ENCODE measurements around the gene MEF2C. TPM values are rescaled to one million over a fixed set of nuclear protein-coding genes. Genes with fewer than 3 reads are reported as not detected.
A peak's percentile ranks its signal among the peaks of the same experiment; 100 is the strongest.

MEF2C gene
- total and polyA plus RNA-seq, 3 experiments from 2014 or later = 0.31 to 0.85 TPM; not detected in 1

GRCh38 chr5:88679638-88680037, 203.3 kb downstream of the MEF2C start:
- Histone ChIP-seq H3K36me3 (ENCODE audit: insufficient read depth, low read length) (no peaks in the 10 kb centered on the region), H3K4me3 (ENCODE audit: low read length) (no peak overlapping the region), H3K27ac (ENCODE audit: low read depth, low read length) (no peak overlapping the region), H3K9me3 (ENCODE audit: low read length) (no peaks in the 10 kb centered on the region), H3K27me3 (ENCODE audit: insufficient read depth, low read length, poor library complexity, severe bottlenecking) (peaks cover 74% of the 10 kb centered on the region), H3K4me1 (ENCODE audit: insufficient read depth, low read length) (peaks cover 21% of the 10 kb centered on the region)
- Mint-ChIP-seq H3K9me3 (peaks cover 0 to 16% (median 8%) of the 10 kb centered on the region in 5 donors), H3K36me3 (peaks cover 0 to 4% (median 0%) of the 10 kb centered on the region in 3 donors), H3K4me1 (peaks cover 25 to 30% (median 27%) of the 10 kb centered on the region in 3 donors), H3K27me3 (peaks cover 66 to 84% of the 10 kb centered on the region in 2 donors), H3K4me3 (peak overlapping the region in 6 of 7 donors; percentile 24 to 59 (median 40)), H3K27ac (peak overlapping the region in 2 of 8 donors; percentile 4 to 82)
- DNase-seq = no peak
- CTCF ChIA-PET = interaction anchor here (0.7 to 4.1 kb wide), 8 partner anchors 12 to 933 kb away, joined by 3 to 44 read pairs (median 4); no protein-coding TSS in a partner anchor
- POLR2A ChIA-PET = no interaction called here

GRCh38 chr5:88678770-88679381, 204.1 kb downstream of the MEF2C start:
- peak overlapping the region in 2 of 8 donors; percentile 17 to 82 for H3K27ac Mint-ChIP-seq
- no peak for DNase-seq
- H3K27me3 Mint-ChIP-seq = peaks cover 65 to 83% of the 10 kb centered on the region in 2 donors
- no peaks in the 10 kb centered on the region for H3K36me3 ChIP-seq (ENCODE audit: insufficient read depth, low read length)
- H3K36me3 Mint-ChIP-seq = peaks cover 0 to 4% (median 0%) of the 10 kb centered on the region in 3 donors
- no peak overlapping the region for H3K27ac ChIP-seq (ENCODE audit: low read depth, low read length)
- H3K9me3 ChIP-seq (ENCODE audit: low read length) = no peaks in the 10 kb centered on the region
- H3K27me3 ChIP-seq (ENCODE audit: insufficient read depth, low read length, poor library complexity, severe bottlenecking) = peaks cover 72% of the 10 kb centered on the region
- peaks cover 25 to 33% (median 31%) of the 10 kb centered on the region in 3 donors for H3K4me1 Mint-ChIP-seq
- peaks cover 0 to 17% (median 8%) of the 10 kb centered on the region in 5 donors for H3K9me3 Mint-ChIP-seq
- H3K4me3 ChIP-seq (ENCODE audit: low read length) = no peak overlapping the region
- peaks cover 21% of the 10 kb centered on the region for H3K4me1 ChIP-seq (ENCODE audit: insufficient read depth, low read length)
- H3K4me3 Mint-ChIP-seq = peak overlapping the region in 4 of 7 donors; percentile 45 to 64 (median 54)
- CTCF ChIA-PET = interaction anchor here (1.0 kb wide), 1 partner anchor 898 kb away, joined by 3 read pairs; no protein-coding TSS in a partner anchor
- POLR2A ChIA-PET = no interaction called here

- peaks cover 21% of the 10 kb centered on the region for H3K4me1 ChIP-seq (ENCODE audit: insufficient read depth, low read length)
- CTCF ChIA-PET = interaction anchor here (1.0 kb wide), 1 partner anchor 898 kb away, joined by 3 read pairs; no protein-coding TSS in a partner anchor
Measured at GRCh38 chr5:88677943-88678769, 204.8 kb downstream of the MEF2C start.

GRCh38 chr5:88677376-88677895, 205.5 kb downstream of the MEF2C start:
- peak overlapping the region in 1 of 7 donors; percentile 38 for H3K4me3 Mint-ChIP-seq
- ChIA-PET CTCF (interaction anchor here (1.0 kb wide), 1 partner anchor 896 kb away, joined by 3 read pairs; no protein-coding TSS in a partner anchor), POLR2A (no interaction called here)
- H3K4me1 ChIP-seq (ENCODE audit: insufficient read depth, low read length) = peaks cover 21% of the 10 kb centered on the region
- no peaks in the 10 kb centered on the region for H3K36me3 ChIP-seq (ENCODE audit: insufficient read depth, low read length)
- peaks cover 0 to 4% (median 0%) of the 10 kb centered on the region in 3 donors for H3K36me3 Mint-ChIP-seq
- H3K9me3 ChIP-seq (ENCODE audit: low read length) = no peaks in the 10 kb centered on the region
- H3K4me3 ChIP-seq (ENCODE audit: low read length) = no peak overlapping the region
- no peak overlapping the region for H3K27ac ChIP-seq (ENCODE audit: low read depth, low read length)
- H3K9me3 Mint-ChIP-seq = peaks cover 0 to 24% (median 12%) of the 10 kb centered on the region in 5 donors
- H3K4me1 Mint-ChIP-seq = peaks cover 23 to 37% (median 35%) of the 10 kb centered on the region in 3 donors
- DNase-seq = no peak
- peaks cover 72% of the 10 kb centered on the region for H3K27me3 ChIP-seq (ENCODE audit: insufficient read depth, low read length, poor library complexity, severe bottlenecking)
- peak overlapping the region in 2 of 8 donors; percentile 62 to 72 for H3K27ac Mint-ChIP-seq
- peaks cover 65 to 83% of the 10 kb centered on the region in 2 donors for H3K27me3 Mint-ChIP-seq

More at GRCh38 chr5:88677943-88678769, 204.8 kb downstream of the MEF2C start:
- no peaks in the 10 kb centered on the region for H3K36me3 ChIP-seq (ENCODE audit: insufficient read depth, low read length)
- peaks cover 0 to 24% (median 9%) of the 10 kb centered on the region in 5 donors for H3K9me3 Mint-ChIP-seq
- POLR2A ChIA-PET = no interaction called here
- no peak for DNase-seq
- no peak overlapping the region for H3K27ac ChIP-seq (ENCODE audit: low read depth, low read length)
- H3K27me3 ChIP-seq (ENCODE audit: insufficient read depth, low read length, poor library complexity, severe bottlenecking) = peaks cover 72% of the 10 kb centered on the region
- no peaks in the 10 kb centered on the region for H3K9me3 ChIP-seq (ENCODE audit: low read length)
- peaks cover 66 to 83% of the 10 kb centered on the region in 2 donors for H3K27me3 Mint-ChIP-seq
- peaks cover 0 to 4% (median 0%) of the 10 kb centered on the region in 3 donors for H3K36me3 Mint-ChIP-seq
- H3K4me3 ChIP-seq (ENCODE audit: low read length) = no peak overlapping the region
- peak overlapping the region in 3 of 7 donors; percentile 45 to 64 (median 48) for H3K4me3 Mint-ChIP-seq
- H3K4me1 Mint-ChIP-seq = peaks cover 22 to 34% (median 34%) of the 10 kb centered on the region in 3 donors
- peak overlapping the region in 3 of 8 donors; percentile 28 to 82 (median 38) for H3K27ac Mint-ChIP-seq

GRCh38 chr5:88676637-88677375, 206.2 kb downstream of the MEF2C start:
- ChIA-PET POLR2A (no interaction called here), CTCF (interaction anchor here (1.0 kb wide), 1 partner anchor 895 kb away, joined by 3 read pairs; no protein-coding TSS in a partner anchor)
- no peaks in the 10 kb centered on the region for H3K36me3 ChIP-seq (ENCODE audit: insufficient read depth, low read length)
- DNase-seq = no peak
- H3K27me3 ChIP-seq (ENCODE audit: insufficient read depth, low read length, poor library complexity, severe bottlenecking) = peaks cover 73% of the 10 kb centered on the region
- Mint-ChIP-seq H3K9me3 (peaks cover 0 to 31% (median 16%) of the 10 kb centered on the region in 5 donors), H3K4me1 (peaks cover 26 to 42% (median 39%) of the 10 kb centered on the region in 3 donors), H3K27me3 (peaks cover 69 to 84% of the 10 kb centered on the region in 2 donors), H3K36me3 (peaks cover 0 to 4% (median 0%) of the 10 kb centered on the region in 3 donors), H3K27ac (peak overlapping the region in 2 of 8 donors; percentile 72 to 83), H3K4me3 (peak overlapping the region in 4 of 7 donors; percentile 16 to 44 (median 38))
- H3K4me3 ChIP-seq (ENCODE audit: low read length) = no peak overlapping the region
- peaks cover 21% of the 10 kb centered on the region for H3K4me1 ChIP-seq (ENCODE audit: insufficient read depth, low read length)
- no peak overlapping the region for H3K27ac ChIP-seq (ENCODE audit: low read depth, low read length)
- H3K9me3 ChIP-seq (ENCODE audit: low read length) = no peaks in the 10 kb centered on the region

- peaks cover 21% of the 10 kb centered on the region for H3K4me1 ChIP-seq (ENCODE audit: insufficient read depth, low read length)
- peak overlapping the region; percentile 59 to 85 (median 76) for H3K4me3 Mint-ChIP-seq
- H3K27me3 Mint-ChIP-seq = peaks cover 71 to 84% of the 10 kb centered on the region in 2 donors
- H3K27me3 ChIP-seq (ENCODE audit: insufficient read depth, low read length, poor library complexity, severe bottlenecking) = peaks cover 68% of the 10 kb centered on the region
- H3K27ac ChIP-seq (ENCODE audit: low read depth, low read length) = no peak overlapping the region
- H3K4me3 ChIP-seq (ENCODE audit: low read length) = peak overlapping the region; percentile 34
- H3K27ac Mint-ChIP-seq = peak overlapping the region in 5 of 8 donors; percentile 42 to 83 (median 73)
- no peaks in the 10 kb centered on the region for H3K36me3 ChIP-seq (ENCODE audit: insufficient read depth, low read length)
- H3K9me3 ChIP-seq (ENCODE audit: low read length) = no peaks in the 10 kb centered on the region
- ChIA-PET CTCF (no interaction called here), POLR2A (no interaction called here)
- H3K36me3 Mint-ChIP-seq = peaks cover 0 to 4% (median 0%) of the 10 kb centered on the region in 3 donors
- H3K9me3 Mint-ChIP-seq = peaks cover 0 to 33% (median 20%) of the 10 kb centered on the region in 5 donors
- H3K4me1 Mint-ChIP-seq = peaks cover 27 to 41% (median 39%) of the 10 kb centered on the region in 3 donors
- peak in 1 of 5 donors; percentile 32 for DNase-seq
Measured at GRCh38 chr5:88675708-88676636, 207.0 kb downstream of the MEF2C start.
